ENCODE results near the gene HCN2.

DNA sequence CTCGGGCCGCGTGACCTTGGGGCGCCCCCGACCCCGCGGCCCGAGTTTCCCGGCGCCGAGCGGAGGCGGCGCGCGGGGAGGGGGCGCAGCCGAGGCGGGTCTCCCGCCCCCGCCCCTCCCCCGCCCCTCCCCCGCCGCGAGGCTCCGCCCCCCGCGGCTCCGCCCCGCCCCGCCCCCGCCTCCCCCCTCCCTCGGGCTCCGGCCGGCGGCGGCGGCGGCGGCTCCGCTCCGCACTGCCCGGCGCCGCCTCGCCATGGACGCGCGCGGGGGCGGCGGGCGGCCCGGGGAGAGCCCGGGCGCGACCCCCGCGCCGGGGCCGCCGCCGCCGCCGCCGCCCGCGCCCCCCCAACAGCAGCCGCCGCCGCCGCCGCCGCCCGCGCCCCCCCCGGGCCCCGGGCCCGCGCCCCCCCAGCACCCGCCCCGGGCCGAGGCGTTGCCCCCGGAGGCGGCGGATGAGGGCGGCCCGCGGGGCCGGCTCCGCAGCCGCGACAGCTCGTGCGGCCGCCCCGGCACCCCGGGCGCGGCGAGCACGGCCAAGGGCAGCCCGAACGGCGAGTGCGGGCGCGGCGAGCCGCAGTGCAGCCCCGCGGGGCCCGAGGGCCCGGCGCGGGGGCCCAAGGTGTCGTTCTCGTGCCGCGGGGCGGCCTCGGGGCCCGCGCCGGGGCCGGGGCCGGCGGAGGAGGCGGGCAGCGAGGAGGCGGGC lies at the start of gene HCN2:
- TF ChIP-seq, protein P1, sequence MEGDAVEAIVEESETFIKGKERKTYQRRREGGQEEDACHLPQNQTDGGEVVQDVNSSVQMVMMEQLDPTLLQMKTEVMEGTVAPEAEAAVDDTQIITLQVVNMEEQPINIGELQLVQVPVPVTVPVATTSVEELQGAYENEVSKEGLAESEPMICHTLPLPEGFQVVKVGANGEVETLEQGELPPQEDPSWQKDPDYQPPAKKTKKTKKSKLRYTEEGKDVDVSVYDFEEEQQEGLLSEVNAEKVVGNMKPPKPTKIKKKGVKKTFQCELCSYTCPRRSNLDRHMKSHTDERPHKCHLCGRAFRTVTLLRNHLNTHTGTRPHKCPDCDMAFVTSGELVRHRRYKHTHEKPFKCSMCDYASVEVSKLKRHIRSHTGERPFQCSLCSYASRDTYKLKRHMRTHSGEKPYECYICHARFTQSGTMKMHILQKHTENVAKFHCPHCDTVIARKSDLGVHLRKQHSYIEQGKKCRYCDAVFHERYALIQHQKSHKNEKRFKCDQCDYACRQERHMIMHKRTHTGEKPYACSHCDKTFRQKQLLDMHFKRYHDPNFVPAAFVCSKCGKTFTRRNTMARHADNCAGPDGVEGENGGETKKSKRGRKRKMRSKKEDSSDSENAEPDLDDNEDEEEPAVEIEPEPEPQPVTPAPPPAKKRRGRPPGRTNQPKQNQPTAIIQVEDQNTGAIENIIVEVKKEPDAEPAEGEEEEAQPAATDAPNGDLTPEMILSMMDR (IDR thresholded peaks at IDR 0.05) = no peak
- TF ChIP-seq POLR2A (IDR thresholded peaks at IDR 0.05) = no peak
